GM23338 (cell line): ENCODE measurements around the gene PSMC4. TPM values are rescaled to one million over a fixed set of nuclear protein-coding genes. Genes with fewer than 3 reads are reported as not detected.

Experiments
- ATAC-seq: fragments of 200-7000 bp; cut with Tn5 transposase; 3 replicates; pipeline ENCODE4 v1.9.1; 2020
- DNase-seq: peaks from one replicate; pipeline ENCODE4 v3.0.0-alpha.2; 2015; ENCODE audit warnings: low spot score
- H2AFZ ChIP-seq: fragments of 200-600 bp; sonication (generic); 2 replicates; pipeline ENCODE4 v1.8.0; 2016; ENCODE audit warnings: antibody characterized with exemption, mild to moderate bottlenecking, moderate library complexity
- H3F3A ChIP-seq: fragments of 200-600 bp; sonication (generic); replicated peaks from 2 replicates; pipeline ENCODE4 v1.8.0; 2017; ENCODE audit warnings: antibody characterized with exemption, mixed run types, low read depth
- H3K27ac ChIP-seq: fragments of 200-600 bp; sonication (generic); 2 replicates; pipeline ENCODE4 v1.6.1; 2016; ENCODE audit warnings: low read depth
- H3K27me3 ChIP-seq: fragments of 200-600 bp; sonication (generic); 2 replicates; pipeline ENCODE4 v1.8.0; 2016; ENCODE audit warnings: mild to moderate bottlenecking, mixed run types, moderate library complexity; ENCODE audit not compliant: insufficient read depth
- H3K36me3 ChIP-seq: fragments of 200-600 bp; sonication (generic); 2 replicates; pipeline ENCODE4 v1.8.0; 2016; ENCODE audit warnings: mild to moderate bottlenecking; ENCODE audit not compliant: insufficient read depth
- H3K4me1 ChIP-seq: fragments of 200-600 bp; sonication (generic); 2 replicates; pipeline ENCODE4 v1.8.0; 2016; ENCODE audit warnings: mild to moderate bottlenecking, moderate library complexity; ENCODE audit not compliant: insufficient read depth
- H3K4me2 ChIP-seq: fragments of 200-600 bp; sonication (generic); 2 replicates; pipeline ENCODE4 v1.7.1; 2017; ENCODE audit warnings: mixed run types
- H3K4me3 ChIP-seq: fragments of 200-600 bp; sonication (generic); 2 replicates; pipeline ENCODE4 v1.6.1; 2016; ENCODE audit warnings: mixed run types
- H3K79me2 ChIP-seq: fragments of 200-600 bp; sonication (generic); replicated peaks from 2 replicates; pipeline ENCODE4 v1.8.0; 2017; ENCODE audit warnings: mild to moderate bottlenecking; ENCODE audit not compliant: insufficient read depth
- H3K9me2 ChIP-seq: fragments of 200-600 bp; sonication (generic); 2 replicates; pipeline ENCODE4 v1.8.0; 2017; ENCODE audit not compliant: insufficient read depth
- H4K20me1 ChIP-seq: fragments of 200-600 bp; sonication (generic); replicated peaks from 2 replicates; pipeline ENCODE4 v1.8.0; 2017; ENCODE audit warnings: mild to moderate bottlenecking; ENCODE audit not compliant: insufficient read depth
- H3K27ac Mint-ChIP-seq: 2 replicates; pipeline ENCODE4 v1.8.0; 2020; ENCODE audit warnings: inconsistent platforms, mild to moderate bottlenecking, moderate library complexity, mixed read lengths
- H3K27me3 Mint-ChIP-seq: 3 replicates; pipeline ENCODE4 v1.8.0; 2022; ENCODE audit warnings: low read depth, mild to moderate bottlenecking, moderate library complexity, mixed read lengths, inconsistent platforms; ENCODE audit not compliant: insufficient read depth, poor library complexity
- H3K36me3 Mint-ChIP-seq: 3 replicates; pipeline ENCODE4 v1.8.0; 2021; ENCODE audit warnings: low read depth, mild to moderate bottlenecking, inconsistent platforms, moderate library complexity, mixed read lengths
- H3K4me1 Mint-ChIP-seq: 3 replicates; pipeline ENCODE4 v1.8.0; 2020; ENCODE audit warnings: mild to moderate bottlenecking, inconsistent platforms, mixed read lengths
- H3K4me3 Mint-ChIP-seq: 3 replicates; pipeline ENCODE4 v1.8.0; 2021; ENCODE audit warnings: moderate library complexity, mild to moderate bottlenecking, inconsistent platforms, mixed read lengths
- H3K9me3 Mint-ChIP-seq: 3 replicates; pipeline ENCODE4 v1.8.0; 2020; ENCODE audit warnings: moderate library complexity, mild to moderate bottlenecking, inconsistent platforms, mixed read lengths
- CREB1 ChIP-seq: fragments of 250-450 bp; sonication (Bioruptor Pico); IDR thresholded peaks from 2 replicates; pipeline ENCODE4 v1.5.0; 2020; ENCODE audit warnings: low read depth, mild to moderate bottlenecking, moderate library complexity
- CTCF ChIP-seq, 2 experiments: fragments of 200-600 bp in 1 of 2; sonication (generic) in 1 of 2; conservative IDR thresholded peaks; 2 replicates each; pipeline versions ENCODE4 v1.5.1 to v1.6.1; 2016 to 2017; ENCODE audit warnings: antibody characterized with exemption in 2 of 2, low read depth in 2 of 2, mild to moderate bottlenecking in 2 of 2, moderate library complexity in 1 of 2
- ETS1 ChIP-seq: IDR thresholded peaks from 2 replicates; pipeline ENCODE4 v1.6.1; 2016; ENCODE audit warnings: antibody characterized with exemption
- EZH2 ChIP-seq: fragments of 200-600 bp; sonication (generic); IDR thresholded peaks from one replicate; pipeline ENCODE4 v1.8.0; 2017; ENCODE audit warnings: antibody characterized with exemption, mild to moderate bottlenecking, low read depth; ENCODE audit not compliant: unreplicated experiment
- EZH2phosphoT487 ChIP-seq: fragments of 200-600 bp; sonication (generic); IDR thresholded peaks from one replicate; pipeline ENCODE4 v1.8.1; 2018; ENCODE audit warnings: antibody characterized with exemption; ENCODE audit not compliant: unreplicated experiment
- JUNB ChIP-seq: IDR thresholded peaks from one replicate; pipeline ENCODE4 v1.6.1; 2016; ENCODE audit warnings: antibody characterized with exemption; ENCODE audit not compliant: unreplicated experiment
- NANOG ChIP-seq: IDR thresholded peaks from 2 replicates; pipeline ENCODE4 v1.6.1; 2016; ENCODE audit warnings: antibody characterized with exemption, borderline replicate concordance
- POLR2AphosphoS5 ChIP-seq: IDR thresholded peaks from 2 replicates; pipeline ENCODE4 v1.6.1; 2016; ENCODE audit warnings: antibody characterized with exemption, low read depth
- REST ChIP-seq: IDR thresholded peaks from one replicate; pipeline ENCODE4 v1.6.1; 2018; ENCODE audit warnings: antibody characterized with exemption; ENCODE audit not compliant: unreplicated experiment
- STAT1 ChIP-seq: IDR thresholded peaks from one replicate; pipeline ENCODE4 v1.6.1; 2016; ENCODE audit warnings: antibody characterized with exemption; ENCODE audit not compliant: unreplicated experiment
- ZNF114 ChIP-seq: fragments of 250-450 bp; sonication (Bioruptor Pico); IDR thresholded peaks from 2 replicates; pipeline ENCODE4 v1.5.0; 2020; ENCODE audit warnings: mild to moderate bottlenecking, moderate library complexity
- ZNF462 ChIP-seq: fragments of 250-450 bp; sonication (Bioruptor Pico); IDR thresholded peaks from 2 replicates; pipeline ENCODE4 v1.5.0; 2020; ENCODE audit warnings: mild to moderate bottlenecking, moderate library complexity
- polyA plus RNA-seq: library from polyadenylated mRNA; unstranded; fragments of >200 nt; fragmentation: Nextera tagmentation; extraction: Ambion mirVana; gene quantifications from 2 replicates; pipeline ENCODE4 v1.2.1, GENCODE V29; 2016
- total RNA-seq: library from RNA; depleted of rRNA; stranded (reverse); fragments of >200 nt; shearing (Covaris generic); gene quantifications from 2 replicates; pipeline ENCODE4 v1.2.3, GENCODE V29; 2014

Gene PSMC4
- total and polyA plus RNA-seq, 2 experiments from 2014 or later = 135 to 147 TPM

- no peak overlapping the region for H3K4me3 ChIP-seq
- TF ChIP-seq CREB1 (CRISPR knock-in tag) = no peak
- no peak for TF ChIP-seq POLR2AphosphoS5
- TF ChIP-seq ETS1 = no peak
- no peak for TF ChIP-seq NANOG
- no peak for TF ChIP-seq ZNF114 (CRISPR knock-in tag)
- no peak for TF ChIP-seq REST
- no peak for TF ChIP-seq STAT1
- TF ChIP-seq EZH2 = no peak
- no peak for TF ChIP-seq ZNF462 (CRISPR knock-in tag)
- TF ChIP-seq CTCF (conservative IDR thresholded peaks at IDR 0.05; ENCODE audit: low read depth in 2 of 2) = no peak
- TF ChIP-seq EZH2phosphoT487 = no peak
- TF ChIP-seq JUNB = no peak
- H3K9me2 ChIP-seq = no peaks in the 10 kb centered on the region
- H3F3A ChIP-seq = no peaks in the 10 kb centered on the region
- DNase-seq (no peak), ATAC-seq (no peak)
- no peaks in the 10 kb centered on the region for H3K4me1 ChIP-seq
- H4K20me1 ChIP-seq = no peaks in the 10 kb centered on the region
- H3K79me2 ChIP-seq = no peaks in the 10 kb centered on the region
- H3K4me1 Mint-ChIP-seq = peaks cover 14% of the 10 kb centered on the region
- no peak overlapping the region for H3K4me3 Mint-ChIP-seq
- H3K27me3 Mint-ChIP-seq = peaks cover 2% of the 10 kb centered on the region
- H3K4me2 ChIP-seq = no peak overlapping the region
- no peaks in the 10 kb centered on the region for H3K36me3 ChIP-seq
- no peaks in the 10 kb centered on the region for H3K36me3 Mint-ChIP-seq
- H3K27ac Mint-ChIP-seq = no peak overlapping the region
- H3K9me3 Mint-ChIP-seq = no peaks in the 10 kb centered on the region; the same call in 2 of the 3 replicates
- H3K27ac ChIP-seq = no peak overlapping the region
- no peaks in the 10 kb centered on the region for H3K27me3 ChIP-seq
- no peak overlapping the region for H2AFZ ChIP-seq
Measured at GRCh38 chr19:39943586-39943985, 27.4 kb upstream of the PSMC4 start.
